Right renal pelvis (tissue), 4 donors: Measurements from ENCODE around the gene TNFAIP8L3. TPM values are rescaled to one million over a fixed set of nuclear protein-coding genes. Genes with fewer than 3 reads are reported as not detected.
A peak's percentile ranks its signal among the peaks of the same experiment; 100 is the strongest.
"Not testable (repeated sequence)": the region's sequence is repeated elsewhere in the genome, so short reads cannot be mapped to it uniquely, and the experiment has no call there.

ENCODE experiments used
- DNase-seq, 4 donors: peaks; one replicate each; pipeline ENCODE4 v3.0.0-alpha.2; 2013; ENCODE audit warnings: low read depth in 4 of 4, low spot score in 3 of 4, missing footprints in 1 of 4
- polyA plus RNA-seq, 4 donors: library from polyadenylated mRNA; unstranded; fragments of 120-200 nt; gene quantifications; one replicate each; pipeline ENCODE4 v1.2.1, GENCODE V29; 2013; ENCODE audit not compliant: insufficient read length in 4 of 4

Gene TNFAIP8L3
- polyA plus RNA-seq, 4 donors = 1.6 to 2.4 (median 2.2) TPM

- DNase-seq = no peak
Observed at GRCh38 chr15:51065781-51066180, 28.9 kb downstream of the TNFAIP8L3 start.

GRCh38 chr15:51065261-51065660 is 29.4 kb downstream of the TNFAIP8L3 start:
- no peak for DNase-seq

GRCh38 chr15:51062736-51063135 is 32.0 kb downstream of the TNFAIP8L3 start:
- no peak for DNase-seq

GRCh38 chr15:51060030-51060673 is 34.6 kb downstream of the TNFAIP8L3 start:
- DNase-seq = no peak

- DNase-seq = no peak
Observed at GRCh38 chr15:51054535-51054934, 40.2 kb downstream of the TNFAIP8L3 start.

DNA sequence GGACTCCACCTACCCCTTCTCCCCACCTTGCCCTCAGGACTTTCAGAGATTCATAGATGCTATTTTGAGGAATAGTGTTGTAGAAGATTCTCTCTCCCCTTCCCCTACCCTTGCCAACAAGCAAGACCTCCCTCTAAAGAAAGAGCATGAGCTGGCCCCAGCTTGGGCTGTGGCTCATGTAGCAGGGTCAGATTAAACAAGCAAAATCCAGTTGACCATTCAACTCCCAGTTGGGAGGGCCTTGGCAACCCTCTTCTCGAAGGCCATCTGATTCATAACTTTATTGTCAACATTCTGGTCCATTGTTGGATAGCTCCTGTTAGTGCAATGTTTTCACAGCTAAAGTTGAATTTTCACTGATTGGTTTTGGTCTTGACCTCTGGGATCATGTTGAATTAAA is 41.1 kb downstream of the TNFAIP8L3 start:
- no peak for DNase-seq

DNA sequence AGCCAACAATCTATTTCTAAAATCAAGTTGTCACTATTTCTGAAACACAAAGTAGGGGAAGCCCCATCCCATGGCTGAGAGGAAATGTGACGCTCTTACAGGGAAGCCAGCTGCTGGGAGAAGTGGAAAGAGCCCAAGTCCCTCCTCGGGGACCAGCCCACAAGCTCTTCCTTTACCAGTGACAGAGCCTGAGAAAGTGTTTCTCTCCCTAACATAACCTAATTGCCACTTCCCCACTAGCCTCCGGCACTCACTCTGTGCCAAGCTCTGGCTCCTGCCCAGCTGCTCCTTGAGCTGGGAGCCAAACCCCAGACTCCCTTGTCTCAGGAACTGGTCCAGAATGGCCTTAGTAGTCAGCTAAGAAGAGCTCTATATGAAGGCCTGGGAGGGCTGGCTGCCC is 42.9 kb downstream of the TNFAIP8L3 start:
- DNase-seq = no peak

DNA sequence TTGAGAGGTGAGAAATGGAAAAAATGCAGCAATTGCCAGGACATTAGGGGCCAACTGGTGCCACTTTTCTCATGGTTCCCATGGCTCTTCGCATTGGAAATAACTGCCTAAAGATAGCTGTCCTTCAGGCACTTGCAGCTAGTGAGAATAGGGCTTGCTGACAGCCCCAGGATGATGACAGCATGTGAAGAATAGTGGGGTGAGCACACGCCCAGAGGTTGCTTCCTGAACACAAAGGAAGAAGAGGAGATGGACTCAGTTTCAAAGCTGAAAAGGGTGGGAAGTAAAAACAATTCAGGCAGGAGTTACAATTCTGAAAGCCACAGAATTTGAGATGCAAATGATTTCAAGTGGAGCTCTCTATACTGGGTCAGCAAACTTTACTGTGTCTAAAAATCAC is 45.6 kb downstream of the TNFAIP8L3 start:
- no peak for DNase-seq

- DNase-seq = no peak
Observed at GRCh38 chr15:51048308-51048707, 46.4 kb downstream of the TNFAIP8L3 start.

DNA sequence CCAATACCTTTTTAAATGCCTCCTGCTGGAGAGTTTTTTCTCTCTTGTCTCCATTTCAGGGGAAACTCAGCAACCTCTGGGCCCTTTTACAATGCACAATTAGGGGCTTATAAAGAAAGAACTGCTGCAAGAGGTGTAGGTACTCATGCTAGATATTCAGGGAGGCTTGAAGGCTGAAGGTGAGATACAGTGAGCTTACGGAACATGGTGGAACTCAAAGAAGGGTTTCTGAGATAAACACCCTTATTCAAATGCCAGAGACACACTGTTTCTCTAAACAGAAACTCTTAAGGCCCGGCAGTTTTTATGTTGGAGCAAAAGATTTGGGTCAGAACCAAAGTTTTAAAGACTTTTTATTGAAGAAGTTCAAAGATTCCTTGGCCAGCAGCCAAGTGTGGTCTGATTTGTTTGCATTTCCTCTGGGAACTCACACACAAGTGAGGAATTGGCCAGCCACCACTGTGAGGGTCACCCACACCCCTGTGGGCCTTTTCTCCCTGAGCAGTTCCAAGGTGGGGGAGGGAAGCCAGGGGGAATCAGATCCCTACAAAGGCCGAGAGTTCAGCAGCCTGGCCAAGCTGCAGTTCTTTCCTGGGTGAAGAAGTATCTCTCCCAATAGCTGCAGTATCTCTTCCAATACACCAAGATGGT is 47.8 kb downstream of the TNFAIP8L3 start:
- peak in 3 of 4 donors; percentile 11 to 24 (median 13) for DNase-seq

GRCh38 chr15:51046016-51046415 is 48.7 kb downstream of the TNFAIP8L3 start:
- DNase-seq = no peak

DNA sequence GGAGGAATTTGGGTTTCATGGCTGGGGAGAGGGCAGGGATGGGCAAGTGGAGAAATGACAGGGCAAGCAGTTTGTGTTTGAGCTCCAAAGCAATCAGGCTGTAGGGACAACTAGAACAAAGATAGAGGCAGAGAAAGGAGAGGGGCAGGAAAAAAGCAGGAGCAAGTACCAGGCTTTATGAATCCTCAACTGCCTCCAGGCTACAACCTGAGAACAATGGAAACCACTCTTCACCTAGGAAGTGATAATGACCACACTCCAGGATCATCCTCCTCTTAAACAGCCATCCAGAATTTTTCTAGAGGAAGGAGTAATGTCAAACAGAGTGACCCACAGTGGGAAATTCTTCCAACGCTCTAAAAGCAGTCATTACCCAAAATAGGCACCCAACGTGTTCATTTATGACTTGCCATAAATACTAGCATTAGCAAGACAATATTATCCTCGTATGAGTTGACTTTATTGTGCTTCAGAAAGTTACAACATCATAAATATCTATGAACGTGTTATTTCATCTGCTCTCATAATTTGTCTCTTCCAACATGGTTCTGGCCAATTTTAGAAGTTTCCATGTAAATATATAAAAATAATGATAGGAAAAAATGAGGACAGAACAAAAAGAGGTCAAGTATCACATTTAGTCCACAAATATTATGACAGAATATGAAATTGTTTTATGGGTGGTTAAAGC is 50.5 kb downstream of the TNFAIP8L3 start:
- no peak for DNase-seq

DNA sequence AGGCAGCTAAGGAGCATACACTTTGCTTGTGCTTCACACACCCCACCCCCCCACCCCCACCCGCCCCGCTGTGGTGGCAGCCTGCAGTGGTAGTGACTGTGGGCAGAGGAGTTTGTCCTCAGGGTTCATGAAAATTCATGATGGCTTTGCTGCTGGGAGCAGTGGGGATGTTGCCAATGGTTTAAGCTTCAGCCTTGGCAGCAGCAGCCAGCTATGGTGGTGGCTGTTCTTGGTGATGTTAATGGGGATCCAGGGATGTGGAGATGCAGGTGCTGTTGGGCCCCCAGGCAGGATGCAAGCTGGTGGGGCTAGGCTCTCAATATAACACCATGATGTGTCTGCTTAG is 55.8 kb downstream of the TNFAIP8L3 start:
- no peak for DNase-seq

- no peak for DNase-seq
Observed at GRCh38 chr15:51038162-51038973, 56.3 kb downstream of the TNFAIP8L3 start.

DNA sequence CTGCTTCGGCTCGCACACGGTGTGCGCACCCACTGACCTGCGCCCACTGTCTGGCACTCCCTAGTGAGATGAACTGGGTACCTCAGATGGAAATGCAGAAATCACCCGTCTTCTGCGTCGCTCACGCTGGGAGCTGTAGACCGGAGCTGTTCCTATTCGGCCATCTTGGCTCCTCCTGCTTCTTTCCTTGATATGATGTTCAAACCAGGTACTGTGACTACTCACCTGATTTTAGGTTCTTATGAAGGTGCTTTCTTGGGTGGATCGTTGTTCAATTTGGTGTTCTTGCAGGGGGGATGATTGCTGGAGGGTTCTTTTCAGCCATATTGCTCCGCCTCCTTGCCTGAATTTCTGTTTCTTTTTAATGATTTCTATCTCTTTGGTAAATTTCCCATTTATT is 57.2 kb downstream of the TNFAIP8L3 start:
- not testable (repeated sequence) for DNase-seq

DNA sequence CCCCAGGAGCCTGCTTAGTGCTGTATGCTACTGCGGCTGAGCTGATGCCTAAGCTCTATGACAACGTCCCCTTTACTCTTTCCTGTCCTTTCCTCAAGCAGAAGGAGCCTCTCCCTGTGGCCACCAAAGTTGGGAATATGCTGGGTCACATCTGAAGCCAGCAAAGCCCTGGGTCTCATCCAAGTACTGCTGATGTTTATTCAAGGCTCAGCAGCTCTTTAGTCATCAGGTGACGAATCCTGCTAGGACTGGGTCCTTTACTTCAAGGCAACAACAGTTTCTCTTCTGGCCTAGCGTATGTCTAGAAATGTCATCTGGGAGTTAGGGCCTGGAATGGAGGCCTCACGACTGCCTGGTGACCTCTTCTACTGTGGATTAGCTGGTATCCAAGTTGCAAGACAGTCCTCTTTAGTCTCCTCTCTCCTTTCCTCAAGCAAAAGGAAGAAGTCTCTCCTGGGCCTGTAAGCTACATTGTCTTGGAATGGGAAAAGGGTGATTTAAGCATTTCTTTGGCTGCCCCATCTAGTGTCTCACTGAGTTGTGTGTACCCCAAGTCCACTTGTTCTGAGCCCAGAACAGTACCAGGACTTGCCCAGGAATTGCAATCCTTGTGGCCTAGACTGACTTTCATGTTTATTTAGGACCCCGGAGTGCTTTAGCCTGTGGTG is 63.9 kb downstream of the TNFAIP8L3 start:
- DNase-seq = no peak

GRCh38 chr15:51025454-51025846 is 69.3 kb downstream of the TNFAIP8L3 start:
- no peak for DNase-seq

- no peak for DNase-seq
Observed at GRCh38 chr15:51024735-51025453, 69.8 kb downstream of the TNFAIP8L3 start.

- DNase-seq = no peak
Observed at GRCh38 chr15:51023499-51023898, 71.2 kb downstream of the TNFAIP8L3 start.

DNA sequence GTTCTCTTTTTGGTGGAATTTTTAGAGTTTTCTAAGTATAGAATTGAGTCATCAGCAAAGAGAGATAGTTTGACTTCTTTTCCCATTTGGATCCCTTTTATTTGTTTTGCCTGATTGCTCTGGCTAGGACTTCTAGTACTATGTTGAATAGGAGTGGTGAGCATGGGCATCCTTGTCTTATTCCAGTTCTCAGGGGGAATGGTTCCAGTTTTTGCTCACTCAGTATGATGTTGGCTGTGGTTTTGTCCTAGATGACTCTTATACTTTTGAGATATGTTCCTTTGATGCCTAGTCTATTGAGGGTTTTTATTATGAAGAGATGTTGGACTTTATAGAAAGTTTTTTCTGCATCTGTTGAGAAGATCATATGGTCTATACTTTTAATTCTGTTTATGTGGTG is 72.5 kb downstream of the TNFAIP8L3 start:
- DNase-seq = no peak
